ENCODE measurements around the gene PDSS1.

GRCh38 chr10:26733750-26734568 lies 36.5 kb downstream of the PDSS1 start:
- TF ChIP-seq POLR2A (IDR thresholded peaks at IDR 0.05): no peak
- no peak for TF ChIP-seq CTCF (IDR thresholded peaks at IDR 0.05)

Measured in uterus (tissue), 2 donors.